Stimulated activated CD8-positive, alpha-beta memory T cell treated with anti-CD3 and anti-CD28 coated beads, Interleukin-12 subunit alpha, Interleukin-12 subunit beta, amount 100 ng/mL, for 1 hour (primary cell): ENCODE data around the gene ST13.
"Not testable (repeated sequence)": the region's sequence is repeated elsewhere in the genome, so short reads cannot be mapped to it uniquely, and the experiment has no call there.

Experiments used
- DNase-seq: peaks from one replicate; pipeline ENCODE4 v3.0.0-alpha.2; 2020; ENCODE audit warnings: low read depth

ST13 gene

DNA sequence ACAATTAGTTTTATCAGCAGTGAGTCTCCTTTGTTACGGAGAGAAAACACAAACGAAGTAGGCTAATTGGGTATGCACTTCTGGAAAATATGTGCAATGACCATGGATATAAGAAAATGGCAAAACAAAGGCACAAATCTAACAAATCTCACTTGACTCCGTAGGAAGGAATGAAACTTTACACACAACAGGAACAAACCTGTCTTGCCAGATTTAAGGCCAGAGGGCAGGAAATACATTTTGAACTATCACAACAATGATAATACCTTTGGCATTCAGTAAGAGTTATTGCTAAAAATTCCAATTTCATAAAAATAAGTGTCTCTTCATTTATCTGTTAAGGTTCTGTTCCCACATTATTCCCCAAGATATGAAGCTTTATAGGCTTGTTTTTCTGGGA, 73.9 kb downstream of the ST13 start:
- DNase-seq: no peak

DNA sequence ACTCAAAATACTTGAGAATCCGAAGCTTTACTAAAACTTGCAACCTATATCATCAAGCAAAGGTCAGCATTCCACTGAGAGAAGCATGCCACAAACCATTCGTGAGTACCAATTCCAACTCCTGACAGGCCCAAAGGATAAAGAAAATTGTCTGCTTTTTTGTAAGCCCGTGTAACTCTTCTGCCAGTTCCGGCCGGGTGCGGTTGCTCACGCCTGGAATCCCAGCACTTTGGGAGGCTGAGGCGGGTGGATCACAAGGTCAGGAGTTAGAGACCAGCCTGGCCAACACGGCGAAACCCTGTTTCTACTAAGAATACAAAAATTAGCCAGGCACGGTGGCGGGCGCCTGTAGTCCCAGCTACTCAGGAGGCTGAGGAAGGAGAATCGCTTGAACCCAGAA, 74.7 kb downstream of the ST13 start:
- not testable (repeated sequence) for DNase-seq
